B cell (primary cell): Measurements from ENCODE around the gene SLC24A3.

Source experiments
- EZH2 ChIP-seq: IDR thresholded peaks from 2 replicates; pipeline ENCODE4 v1.6.1; 2012; ENCODE audit warnings: borderline replicate concordance, low read depth, mild to moderate bottlenecking, moderate library complexity, low read length; ENCODE audit not compliant: insufficient read depth, poor library complexity, severe bottlenecking
- TF ChIP-seq, protein P1 (sequence below): fragments of 200-600 bp; IDR thresholded peaks from one replicate; pipeline ENCODE4 v1.8.0; 2022; ENCODE audit warnings: antibody characterized with exemption, mild to moderate bottlenecking

DNA sequence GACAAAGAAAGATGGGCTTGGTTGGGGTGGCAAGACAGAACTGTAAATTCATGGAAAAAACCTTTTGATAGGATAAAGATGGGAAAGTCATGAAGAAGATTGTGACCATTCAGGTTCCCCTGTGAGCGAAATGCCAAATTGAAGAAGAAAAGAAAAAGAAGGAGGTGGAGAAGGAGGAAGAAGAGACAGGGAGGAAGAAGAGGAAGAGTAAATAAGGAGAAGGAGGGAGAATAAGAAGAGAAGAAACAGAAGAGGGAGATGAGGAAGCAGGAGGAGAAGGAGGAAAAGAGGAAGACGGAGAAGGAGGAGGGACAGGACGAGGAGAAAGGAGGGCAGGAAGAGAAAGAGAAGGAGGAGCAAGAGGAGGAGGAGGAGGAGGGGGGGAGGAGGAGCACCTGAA, 199.8 kb downstream of the SLC24A3 start:
- TF ChIP-seq, protein P1, sequence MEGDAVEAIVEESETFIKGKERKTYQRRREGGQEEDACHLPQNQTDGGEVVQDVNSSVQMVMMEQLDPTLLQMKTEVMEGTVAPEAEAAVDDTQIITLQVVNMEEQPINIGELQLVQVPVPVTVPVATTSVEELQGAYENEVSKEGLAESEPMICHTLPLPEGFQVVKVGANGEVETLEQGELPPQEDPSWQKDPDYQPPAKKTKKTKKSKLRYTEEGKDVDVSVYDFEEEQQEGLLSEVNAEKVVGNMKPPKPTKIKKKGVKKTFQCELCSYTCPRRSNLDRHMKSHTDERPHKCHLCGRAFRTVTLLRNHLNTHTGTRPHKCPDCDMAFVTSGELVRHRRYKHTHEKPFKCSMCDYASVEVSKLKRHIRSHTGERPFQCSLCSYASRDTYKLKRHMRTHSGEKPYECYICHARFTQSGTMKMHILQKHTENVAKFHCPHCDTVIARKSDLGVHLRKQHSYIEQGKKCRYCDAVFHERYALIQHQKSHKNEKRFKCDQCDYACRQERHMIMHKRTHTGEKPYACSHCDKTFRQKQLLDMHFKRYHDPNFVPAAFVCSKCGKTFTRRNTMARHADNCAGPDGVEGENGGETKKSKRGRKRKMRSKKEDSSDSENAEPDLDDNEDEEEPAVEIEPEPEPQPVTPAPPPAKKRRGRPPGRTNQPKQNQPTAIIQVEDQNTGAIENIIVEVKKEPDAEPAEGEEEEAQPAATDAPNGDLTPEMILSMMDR = no peak
- TF ChIP-seq EZH2 = no peak
